GM21528 (cell line): Measurements from ENCODE around the gene ZDHHC11B.
"Not testable (repeated sequence)": the region's sequence is repeated elsewhere in the genome, so short reads cannot be mapped to it uniquely, and the experiment has no call there.

Source experiments
- ATAC-seq: cut with Tn5 transposase; IDR thresholded peaks from one replicate; pipeline ENCODE4 v1.9.1; 2021; ENCODE audit warnings: mild to moderate bottlenecking, moderate library complexity; ENCODE audit not compliant: unreplicated experiment, low FRiP score

The ZDHHC11B gene

GRCh38 chr5:770585-770984 lies 13.9 kb downstream of the ZDHHC11B start:
- not testable (repeated sequence) for ATAC-seq

DNA sequence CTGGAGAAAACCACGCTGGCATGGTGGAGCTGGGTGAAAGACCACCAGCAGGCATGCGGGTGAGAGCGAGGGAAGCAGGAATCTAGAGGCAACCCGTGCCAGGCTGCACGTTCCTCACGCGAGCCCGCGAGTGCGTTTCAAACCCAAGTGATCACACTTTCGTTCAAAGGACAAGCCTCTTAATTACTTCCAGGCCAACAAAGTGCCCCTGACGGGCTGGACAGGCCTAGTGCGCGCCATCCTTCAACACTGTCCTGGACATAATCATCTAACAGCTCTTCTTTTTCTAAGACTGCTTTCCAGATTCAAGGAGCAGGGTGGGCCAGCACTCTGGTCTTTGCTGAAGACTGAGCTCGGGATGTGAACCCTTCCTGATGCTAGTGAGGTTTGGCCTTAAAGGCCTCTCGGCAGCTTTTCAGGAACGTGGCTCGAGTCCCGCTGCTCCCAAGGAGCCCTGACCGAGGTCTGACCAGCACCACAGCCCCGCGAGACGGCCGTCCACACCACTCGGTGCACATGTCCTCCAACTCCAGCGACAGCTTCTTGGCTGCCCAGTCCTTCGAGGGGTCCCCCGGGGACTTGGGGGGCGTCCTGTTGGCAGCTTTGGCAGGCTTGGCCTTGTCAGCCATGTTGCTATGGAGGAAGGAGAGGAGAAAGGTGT lies 14.9 kb downstream of the ZDHHC11B start:
- ATAC-seq: not testable (repeated sequence)

DNA sequence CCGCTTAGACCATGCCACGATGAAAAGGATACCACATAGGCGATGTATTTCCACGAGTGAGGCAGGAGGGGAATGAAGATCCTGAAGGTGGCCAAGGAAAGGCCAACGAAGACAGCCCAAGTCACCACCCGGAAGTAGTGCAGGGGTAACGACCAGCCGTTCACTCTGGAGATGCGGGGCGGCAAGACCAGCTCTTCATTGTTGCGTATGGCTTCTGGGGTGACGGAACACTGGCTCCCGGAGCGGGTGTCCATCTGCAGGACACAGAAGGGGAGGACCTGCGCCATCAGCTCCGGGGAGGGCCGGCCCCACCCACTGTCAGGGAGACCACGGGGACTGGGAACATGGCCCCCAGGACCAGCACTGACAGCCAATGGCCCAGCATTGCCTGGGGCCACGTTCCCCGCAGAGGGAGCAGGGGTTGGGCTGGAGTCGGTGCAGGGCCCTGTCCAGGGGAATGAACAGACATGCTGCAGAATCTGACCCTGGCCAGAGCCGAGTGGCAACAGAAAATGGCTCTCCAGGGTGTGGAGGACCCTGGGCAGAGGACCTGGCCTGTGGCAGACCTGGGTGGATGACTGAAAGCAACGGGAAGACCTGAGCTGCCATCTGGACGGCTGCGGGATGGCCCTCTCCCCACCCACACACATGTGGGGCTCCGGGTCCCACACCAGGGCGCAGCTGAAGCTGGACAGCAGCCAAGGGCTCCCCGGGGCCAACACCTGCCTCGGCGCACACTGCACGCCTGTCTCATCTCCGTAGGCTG lies 17.7 kb downstream of the ZDHHC11B start:
- no peak for ATAC-seq

DNA sequence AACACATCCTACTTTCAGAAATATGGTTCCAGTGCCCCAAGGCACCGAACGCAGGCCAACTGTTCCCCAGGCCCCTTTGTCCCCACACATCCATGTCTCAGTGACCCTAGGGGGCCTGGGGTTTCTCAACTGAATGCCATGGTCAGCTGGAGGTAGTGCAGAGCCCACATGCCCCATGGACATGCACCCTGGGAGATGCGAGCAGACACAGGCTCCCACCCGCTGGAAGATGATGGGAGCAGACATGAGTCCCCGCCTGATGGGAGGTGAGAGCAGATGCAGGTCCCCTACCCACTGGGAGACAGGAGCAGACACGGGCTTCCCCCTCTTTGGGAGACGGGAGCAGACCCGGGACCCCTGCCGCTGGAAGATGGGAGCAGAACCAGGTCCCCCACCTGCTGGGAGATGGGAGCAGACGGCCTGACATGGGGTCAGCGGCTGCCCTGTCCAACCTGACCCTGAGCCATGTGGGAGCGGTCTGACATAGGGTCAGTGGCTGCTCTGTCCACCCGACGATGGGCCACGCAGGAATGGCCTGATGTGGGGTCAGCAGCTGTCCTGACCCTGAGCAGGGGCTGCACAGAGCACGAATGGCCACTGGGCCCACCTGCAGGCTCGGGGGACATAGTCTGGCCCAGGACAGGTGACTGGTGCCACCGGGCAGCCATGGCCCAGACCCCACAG lies 18.4 kb downstream of the ZDHHC11B start:
- no peak for ATAC-seq

- no peak for ATAC-seq
Measured at GRCh38 chr5:763998-764781, 20.3 kb downstream of the ZDHHC11B start.

GRCh38 chr5:763397-763796 lies 21.1 kb downstream of the ZDHHC11B start:
- ATAC-seq: no peak

- ATAC-seq: not testable (repeated sequence)
Measured at GRCh38 chr5:762996-763395, 21.5 kb downstream of the ZDHHC11B start.

DNA sequence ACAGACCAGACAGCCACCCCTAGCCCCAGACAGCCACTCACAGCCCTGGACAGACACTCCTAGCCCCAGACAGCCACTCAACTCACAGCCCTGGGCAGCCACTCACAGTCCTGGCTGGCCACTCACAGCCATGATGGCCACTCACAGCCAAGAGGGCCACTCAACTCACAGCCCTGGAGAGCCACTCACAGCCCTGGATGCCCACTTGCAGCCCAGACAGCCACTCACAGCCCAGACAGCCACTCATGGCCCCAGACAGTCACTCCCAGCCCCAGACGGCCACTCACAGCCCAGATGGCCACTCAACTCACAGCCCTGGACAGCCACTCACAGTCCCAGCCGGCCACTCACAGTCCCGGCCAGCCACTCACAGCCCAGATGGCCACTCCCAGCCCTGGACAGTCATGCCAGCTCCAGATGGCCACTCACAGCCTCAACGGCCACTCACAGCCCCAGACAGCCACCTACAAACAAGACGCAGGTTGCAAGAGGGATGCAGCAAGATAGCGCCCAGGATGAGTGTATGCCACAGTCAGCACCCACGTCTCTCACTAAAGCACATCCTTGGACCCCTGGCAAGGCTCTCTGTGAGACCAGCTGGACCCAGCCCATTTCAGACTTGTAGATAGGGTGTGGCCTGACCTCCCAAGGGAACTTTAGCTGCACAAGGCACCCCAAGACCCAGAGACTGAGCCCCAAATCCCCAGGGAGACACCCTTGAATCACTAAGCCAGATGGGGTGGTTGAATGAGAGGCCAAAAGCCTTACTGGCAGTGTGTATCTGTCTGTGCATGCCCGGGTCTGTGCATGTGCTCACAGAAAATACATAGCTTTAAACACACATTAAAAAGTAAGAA lies 22.4 kb downstream of the ZDHHC11B start:
- ATAC-seq: no peak

GRCh38 chr5:761059-761771 lies 23.3 kb downstream of the ZDHHC11B start:
- ATAC-seq: no peak

- ATAC-seq: no peak
Measured at GRCh38 chr5:760363-761058, 24.0 kb downstream of the ZDHHC11B start.

- ATAC-seq: no peak
Measured at GRCh38 chr5:759781-760362, 24.7 kb downstream of the ZDHHC11B start.

- no peak for ATAC-seq
Measured at GRCh38 chr5:759111-759751, 25.3 kb downstream of the ZDHHC11B start.

DNA sequence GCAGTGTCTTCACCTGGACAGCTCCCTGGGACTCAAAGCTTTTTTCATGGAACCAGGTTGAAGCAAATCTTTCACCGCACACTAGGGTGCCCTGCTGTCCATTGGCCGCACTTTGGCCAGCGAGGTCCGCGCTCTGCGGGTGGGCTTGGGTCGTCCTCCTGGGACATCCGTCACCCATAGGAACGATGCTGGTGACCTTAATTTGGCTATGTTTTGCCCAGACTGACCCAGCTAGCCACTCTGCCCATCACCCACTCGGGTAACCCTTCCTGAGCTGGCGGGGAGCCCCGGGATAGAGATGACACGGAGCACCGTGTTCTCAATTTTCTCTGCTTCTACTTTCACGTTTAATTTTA lies 25.9 kb downstream of the ZDHHC11B start:
- ATAC-seq: no peak

GRCh38 chr5:757931-758697 lies 26.4 kb downstream of the ZDHHC11B start:
- ATAC-seq: no peak

DNA sequence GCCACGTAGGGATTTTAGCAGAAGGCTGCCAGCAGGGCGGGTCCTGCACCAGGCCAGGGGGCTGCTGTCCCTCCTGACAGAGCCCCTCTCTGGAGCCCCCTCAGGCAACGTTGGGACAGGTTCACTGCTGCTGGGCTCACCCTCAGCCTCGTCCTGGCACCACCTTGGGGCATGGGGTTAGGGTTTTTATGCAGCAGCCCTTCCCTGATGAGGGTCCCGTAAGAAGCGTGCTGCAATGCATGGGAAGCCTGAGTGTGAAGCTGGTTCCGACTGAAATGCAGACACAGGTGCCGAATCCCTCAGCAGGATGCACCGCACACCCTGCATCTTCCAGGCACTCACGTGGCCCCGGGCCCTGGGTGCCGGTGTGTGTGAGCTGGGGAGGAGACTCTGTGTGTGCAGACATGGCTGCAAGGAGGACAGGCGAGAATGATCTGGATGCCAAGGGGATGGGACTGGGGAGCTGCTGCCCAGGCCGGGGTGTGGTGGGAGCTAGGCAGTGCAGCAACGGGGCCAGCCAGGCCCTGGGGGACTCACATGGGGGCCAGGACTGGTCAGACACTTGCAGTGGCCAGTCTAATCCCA lies 27.1 kb downstream of the ZDHHC11B start:
- ATAC-seq: no peak

GRCh38 chr5:756865-757345 lies 27.6 kb downstream of the ZDHHC11B start:
- no peak for ATAC-seq

DNA sequence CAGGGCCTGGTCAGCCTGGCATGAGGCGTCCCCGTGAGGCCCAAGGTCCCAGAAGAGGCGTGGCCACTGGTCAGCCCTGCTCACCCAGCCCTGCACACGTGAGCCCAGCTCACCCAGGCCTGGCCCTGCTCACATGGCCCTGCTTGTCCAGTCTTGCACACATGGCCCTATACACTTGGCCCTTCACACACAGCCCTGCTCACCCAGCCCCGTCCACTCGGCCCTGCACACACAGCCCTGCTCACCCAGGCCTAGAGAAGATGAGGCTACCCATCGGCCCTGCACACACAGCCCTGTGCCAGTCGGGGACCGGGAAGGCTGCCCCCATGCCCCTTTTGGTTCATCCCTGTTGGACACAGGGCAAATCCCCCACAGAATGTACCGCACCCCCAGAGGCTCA lies 28.4 kb downstream of the ZDHHC11B start:
- ATAC-seq: no peak
